Endometrium (tissue), 2 donors: ENCODE results near the gene CLIC4.
"Not testable (repeated sequence)": the region's sequence is repeated elsewhere in the genome, so short reads cannot be mapped to it uniquely, and the experiment has no call there.

Experiments used
- FAIRE-seq: peaks from 2 replicates; lab custom pipeline; 2012; peaks lifted over from hg19 to GRCh38; lab: Jason Lieb, UNC
- donor health status: control.
- donor health status: control.

The CLIC4 gene

GRCh38 chr1:24744911-24745710 lies at the start of gene CLIC4:
CLIC4 (plus strand) TSS chr1:24745447; CDS start chr1:24745554, 107 bp downstream.
- peak; percentile 77 for FAIRE-seq

- no peak for FAIRE-seq
Measured at GRCh38 chr1:24696041-24696755, 49.0 kb upstream of the CLIC4 start.

GRCh38 chr1:24696756-24697330 lies 48.4 kb upstream of the CLIC4 start:
- FAIRE-seq, result no peak

- FAIRE-seq, result not testable (repeated sequence)
Measured at GRCh38 chr1:24697453-24698001, 47.7 kb upstream of the CLIC4 start.

GRCh38 chr1:24698326-24698725 lies 46.9 kb upstream of the CLIC4 start:
- FAIRE-seq, result not testable (repeated sequence)

GRCh38 chr1:24699628-24700027 lies 45.6 kb upstream of the CLIC4 start:
- no peak for FAIRE-seq

GRCh38 chr1:24702511-24703293 lies 42.5 kb upstream of the CLIC4 start:
- no peak for FAIRE-seq

- no peak for FAIRE-seq
Measured at GRCh38 chr1:24704411-24705259, 40.6 kb upstream of the CLIC4 start.

GRCh38 chr1:24705260-24706073 lies 39.8 kb upstream of the CLIC4 start:
- peak; percentile 87 for FAIRE-seq

- FAIRE-seq, result not testable (repeated sequence)
Measured at GRCh38 chr1:24706074-24706389, 39.2 kb upstream of the CLIC4 start.

- no peak for FAIRE-seq
Measured at GRCh38 chr1:24707687-24708086, 37.6 kb upstream of the CLIC4 start.

- FAIRE-seq, result no peak
Measured at GRCh38 chr1:24708938-24709337, 36.3 kb upstream of the CLIC4 start.

GRCh38 chr1:24709791-24710441 lies 35.3 kb upstream of the CLIC4 start:
- FAIRE-seq, result no peak

GRCh38 chr1:24711329-24711728 lies 33.9 kb upstream of the CLIC4 start:
- no peak for FAIRE-seq

- FAIRE-seq, result no peak
Measured at GRCh38 chr1:24713176-24713575, 32.1 kb upstream of the CLIC4 start.

GRCh38 chr1:24713736-24714135 lies 31.5 kb upstream of the CLIC4 start:
- no peak for FAIRE-seq

GRCh38 chr1:24714859-24715520 lies 30.3 kb upstream of the CLIC4 start:
- no peak for FAIRE-seq

- FAIRE-seq, result no peak
Measured at GRCh38 chr1:24715658-24716057, 29.6 kb upstream of the CLIC4 start.
